K562 (cell line): ENCODE data around the gene ICAM1. TPM values are rescaled to one million over a fixed set of nuclear protein-coding genes. Genes with fewer than 3 reads are reported as not detected.

ENCODE experiments used
- BRF2 ChIP-seq: IDR thresholded peaks from 3 replicates; pipeline ENCODE4 v1.6.1; 2011; ENCODE audit warnings: borderline replicate concordance, mild to moderate bottlenecking; ENCODE audit not compliant: insufficient read length, insufficient read depth
- CBFB ChIP-seq: sonication (generic); formaldehyde crosslinking; IDR thresholded peaks from 2 replicates; pipeline ENCODE4 v1.4.0; 2020; ENCODE audit warnings: mild to moderate bottlenecking, missing genetic modification reagents
- CLOCK ChIP-seq: fragments of 250-450 bp; sonication (Bioruptor Pico); IDR thresholded peaks from 2 replicates; pipeline ENCODE4 v1.4.0; 2020; ENCODE audit warnings: mild to moderate bottlenecking, moderate library complexity, borderline replicate concordance
- E2F5 ChIP-seq: sonication (generic); formaldehyde crosslinking; IDR thresholded peaks from 2 replicates; pipeline ENCODE4 v1.8.0; 2022; ENCODE audit warnings: mild to moderate bottlenecking, missing genetic modification reagents
- ELF2 ChIP-seq: fragments of 250-450 bp; sonication (Bioruptor Pico); IDR thresholded peaks from 2 replicates; pipeline ENCODE4 v1.5.0; 2021; ENCODE audit warnings: mild to moderate bottlenecking
- GABPB1 ChIP-seq: sonication (generic); formaldehyde crosslinking; IDR thresholded peaks from 2 replicates; pipeline ENCODE4 v1.8.0; 2022; ENCODE audit warnings: mild to moderate bottlenecking, missing genetic modification reagents
- HEY1 ChIP-seq: fragments of 250-450 bp; sonication (Bioruptor Pico); IDR thresholded peaks from 2 replicates; pipeline ENCODE4 v1.5.0; 2020; ENCODE audit warnings: mild to moderate bottlenecking, moderate library complexity, borderline replicate concordance
- ID3 ChIP-seq, 2 experiments: fragments of 250-450 bp in 1 of 2; fragments of 450-650 bp in 1 of 2; sonication (Bioruptor Pico) in 1 of 2; IDR thresholded peaks; 2 replicates each; pipeline versions ENCODE4 v1.6.1 to v1.8.0; 2016 to 2021; ENCODE audit warnings: mild to moderate bottlenecking in 2 of 2, moderate library complexity in 2 of 2, missing compliant biosample characterization in 1 of 2, missing genetic modification characterization in 1 of 2
- KDM5B ChIP-seq: fragments of 200-600 bp; sonication (generic); IDR thresholded peaks from 2 replicates; pipeline ENCODE4 v1.6.1; 2012; ENCODE audit warnings: low read depth, mild to moderate bottlenecking, moderate library complexity, low read length, control low read depth, inconsistent platforms; ENCODE audit not compliant: insufficient replicate concordance
- MEF2D ChIP-seq: conservative IDR thresholded peaks from 2 replicates; pipeline ENCODE4 v1.6.1; 2016; ENCODE audit warnings: low read depth, missing genetic modification characterization, missing compliant biosample characterization
- MYBL2 ChIP-seq, 2 experiments: fragments of 450-650 bp in 1 of 2; sonication (generic) in 1 of 2; formaldehyde crosslinking in 1 of 2; IDR thresholded peaks; 2 replicates each; pipeline versions ENCODE4 v1.6.1 to v1.8.1; 2017 to 2022; ENCODE audit warnings: borderline replicate concordance in 1 of 2, inconsistent platforms in 1 of 2, low read depth in 1 of 2, mild to moderate bottlenecking in 1 of 2, missing genetic modification reagents in 1 of 2, moderate library complexity in 1 of 2
- NEUROD1 ChIP-seq: fragments of 150-350 bp; IDR thresholded peaks from 2 replicates; pipeline ENCODE4 v1.6.1; 2014; ENCODE audit warnings: borderline replicate concordance, low read length, low read depth; ENCODE audit not compliant: partially characterized antibody
- POLR2G ChIP-seq: fragments of 200-400 bp; formaldehyde crosslinking; IDR thresholded peaks from 2 replicates; pipeline ENCODE4 v1.6.1; 2017; ENCODE audit warnings: low read depth, mild to moderate bottlenecking, antibody characterized with exemption, low read length, moderate library complexity
- PREB ChIP-seq: sonication (generic); formaldehyde crosslinking; IDR thresholded peaks from 2 replicates; pipeline ENCODE4 v1.8.1; 2023; ENCODE audit warnings: mild to moderate bottlenecking, missing genetic modification reagents
- RAD21 ChIP-seq, 2 experiments: fragments of 250-450 bp in 1 of 2; fragments of 450-650 bp in 1 of 2; sonication (Bioruptor Pico) in 1 of 2; formaldehyde crosslinking in 1 of 2; IDR thresholded peaks in 1 of 2; conservative IDR thresholded peaks in 1 of 2; 2 replicates each; pipeline versions ENCODE4 v1.4.0 to v1.8.0; 2020 to 2022; ENCODE audit warnings: mild to moderate bottlenecking in 2 of 2, moderate library complexity in 1 of 2
- TAF9B ChIP-seq: fragments of 450-650 bp; IDR thresholded peaks from 2 replicates; pipeline ENCODE4 v1.6.1; 2018; ENCODE audit warnings: mild to moderate bottlenecking; ENCODE audit not compliant: partially characterized antibody
- TRIM28 ChIP-seq: fragments of 450-650 bp; IDR thresholded peaks from 2 replicates; pipeline ENCODE4 v1.6.1; 2017
- XRCC3 ChIP-seq: fragments of 450-650 bp; IDR thresholded peaks from 2 replicates; pipeline ENCODE4 v1.6.1; 2017; ENCODE audit warnings: mild to moderate bottlenecking, moderate library complexity
- ZEB2 ChIP-seq: fragments of 450-650 bp; IDR thresholded peaks from 2 replicates; pipeline ENCODE4 v1.6.1; 2016
- polyA plus RNA-seq, 8 experiments: library from polyadenylated mRNA; depleted of rRNA in 4 of 8; stranded (reverse) in 5 of 8; unstranded in 3 of 8; fragments of >200 nt; fragmentation: Nextera tagmentation in 2 of 8; fragmentation: Illumina TruSeq in 1 of 8; extraction: Ambion mirVana in 2 of 8; extraction: Trizol in 1 of 8; gene quantifications; 2 replicates each; pipeline versions ENCODE4 v1.2.1 to v1.2.3, GENCODE V29; 2011 to 2014; ENCODE audit warnings: inconsistent platforms in 1 of 8, missing spikeins in 1 of 8
- total RNA-seq, 7 experiments: library from RNA; depleted of rRNA in 6 of 7; stranded (reverse); fragments of >200 nt in 6 of 7; fragmentation: Illumina TruSeq in 2 of 7; extraction: Trizol in 2 of 7; gene quantifications; 2 replicates each; pipeline versions ENCODE4 v1.2.1 to v1.2.3, GENCODE V29; 2011 to 2021; ENCODE audit warnings: low replicate concordance in 1 of 7

Gene ICAM1
- total and polyA plus RNA-seq, 9 of the 15 experiments (the other 6 are each of a cell fraction or from before 2014, with no cell fraction given) = 2.3 to 24.4 (median 13.4) TPM

GRCh38 chr19:10299545-10300458 lies 28.9 kb downstream of the ICAM1 start (continued):
- TF ChIP-seq ID3 (CRISPR knock-in tag; IDR thresholded peaks at IDR 0.05) = no peak
- TF ChIP-seq ID3 (tag; IDR thresholded peaks at IDR 0.05) = peak; percentile 87
- TF ChIP-seq BRF2 = no peak
- peak; percentile 70 for TF ChIP-seq ZEB2
- no peak for TF ChIP-seq ELF2 (CRISPR knock-in tag)
- TF ChIP-seq XRCC3 = no peak
- no peak for TF ChIP-seq E2F5
- no peak for TF ChIP-seq PREB
- 0 out of 2 replicates have a peak, but pooled peaks have one; percentile 28 for TF ChIP-seq MEF2D (tag)
- peak; percentile 69 for TF ChIP-seq NEUROD1
- no peak for TF ChIP-seq TAF9B
- peak; percentile 83 for TF ChIP-seq POLR2G
- no peak for TF ChIP-seq CBFB (CRISPR knock-in tag)
- no peak; a peak in 1 of 4 replicates for TF ChIP-seq RAD21 (CRISPR knock-in tag; conservative IDR thresholded peaks at IDR 0.05 in 1 of 2, IDR thresholded peaks at IDR 0.05 in 1 of 2)
- TF ChIP-seq HEY1 (CRISPR knock-in tag) = no peak
- no peak for TF ChIP-seq MYBL2 (IDR thresholded peaks at IDR 0.05; ENCODE audit: low read depth)
- no peak for TF ChIP-seq MYBL2 (CRISPR knock-in tag; IDR thresholded peaks at IDR 0.05; ENCODE audit: borderline replicate concordance)
- TF ChIP-seq GABPB1 (CRISPR knock-in tag) = no peak
- no peak for TF ChIP-seq CLOCK (CRISPR knock-in tag)
- peak; percentile 45; the same call in 1 of the 2 replicates for TF ChIP-seq TRIM28
- TF ChIP-seq KDM5B = no peak
